Upper lobe of left lung (tissue), 6 donors: ENCODE data around the gene NSD2. TPM values are rescaled to one million over a fixed set of nuclear protein-coding genes. Genes with fewer than 3 reads are reported as not detected.

ENCODE experiments used
- ATAC-seq, 2 donors: fragments of 200-7000 bp; cut with Tn5 transposase; one replicate each; pipeline ENCODE4 v1.9.1; 2022; ENCODE audit warnings: mild to moderate bottlenecking in 2 of 2, moderate library complexity in 2 of 2; ENCODE audit not compliant: low FRiP score in 2 of 2
- DNase-seq, 2 donors: peaks; one replicate each; pipeline ENCODE4 v3.0.0-alpha.2; 2019 to 2020
- H3K27ac ChIP-seq, 4 donors: fragments of 200-600 bp; sonication (generic); one replicate each; pipeline ENCODE4 v1.5.1; 2016 to 2019
- H3K27me3 ChIP-seq, 4 donors: fragments of 200-600 bp; sonication (generic); one replicate each; pipeline ENCODE4 v1.5.1; 2017 to 2019
- H3K36me3 ChIP-seq, 4 donors: fragments of 200-600 bp; sonication (generic); one replicate each; pipeline ENCODE4 v1.5.1; 2016 to 2019
- H3K4me1 ChIP-seq, 4 donors: fragments of 200-600 bp; sonication (generic); one replicate each; pipeline ENCODE4 v1.5.1; 2018 to 2019
- H3K4me3 ChIP-seq, 4 donors: fragments of 200-600 bp; sonication (generic); one replicate each; pipeline ENCODE4 v1.5.1; 2017 to 2019; ENCODE audit warnings: mild to moderate bottlenecking in 2 of 4, moderate library complexity in 1 of 4
- H3K9me3 ChIP-seq, 4 donors: fragments of 200-600 bp; sonication (generic); one replicate each; pipeline ENCODE4 v1.5.1; 2018 to 2019
- CTCF ChIP-seq, 6 experiments: fragments of 450-650 bp in 4 of 6; fragments of 200-600 bp in 2 of 6; sonication (generic) in 2 of 6; IDR thresholded peaks; one replicate each; pipeline ENCODE4 v1.5.1; 2016 to 2019; ENCODE audit warnings: antibody characterized with exemption in 6 of 6
- EP300 ChIP-seq, 4 donors: sonication (generic); formaldehyde crosslinking; IDR thresholded peaks; one replicate each; pipeline ENCODE4 v1.5.1; 2017; ENCODE audit warnings: antibody characterized with exemption in 4 of 4, control low read depth in 2 of 4
- POLR2A ChIP-seq, 4 donors: fragments of 450-650 bp; IDR thresholded peaks; one replicate each; pipeline ENCODE4 v1.5.1; 2016 to 2017; ENCODE audit warnings: antibody characterized with exemption in 4 of 4, mild to moderate bottlenecking in 2 of 4
- POLR2AphosphoS5 ChIP-seq, 2 donors: sonication (generic); formaldehyde crosslinking; IDR thresholded peaks; one replicate each; pipeline ENCODE4 v1.5.1; 2017; ENCODE audit warnings: antibody characterized with exemption in 2 of 2
- WGBS, 2 donors: methylation state at CpG; one replicate each; pipeline ENCODE4 v1.1.5; 2017 to 2018; 5-methylcytosine and 5-hydroxymethylcytosine counted together
- total RNA-seq, 6 donors: library from RNA; depleted of rRNA in 4 of 6; stranded (reverse); fragments of >200 nt in 4 of 6; gene quantifications; one replicate each; pipeline versions ENCODE4 v1.1.0 to v1.2.1, GENCODE V29; 2016 to 2021
- donor health status: DM: no; HTN: no; CAD: no; lungs with moderate emphysema.
- donor health status: DM: no; HTN: yes; CAD: no; lungs with severe emphysema.

The NSD2 gene
- total RNA-seq, 6 donors from 2014 or later = 35.7 to 164 (median 53.1) TPM

- peaks cover 4 to 62% (median 37%) of the 10 kb centered on the region in 4 donors for H3K36me3 ChIP-seq
- no peaks in the 10 kb centered on the region for H3K27me3 ChIP-seq
These were observed 101.2 kb downstream of the NSD2 start for GRCh38 chr4:1972414-1972813.

GRCh38 chr4:1973218-1973617, 102.0 kb downstream of the NSD2 start:
- Histone ChIP-seq H3K4me3 (no peak overlapping the region), H3K9me3 (no peaks in the 10 kb centered on the region), H3K27ac (no peak overlapping the region), H3K27me3 (no peaks in the 10 kb centered on the region), H3K4me1 (peaks cover 0 to 19% (median 8%) of the 10 kb centered on the region in 4 donors), H3K36me3 (peaks cover 4 to 70% (median 41%) of the 10 kb centered on the region in 4 donors)
- WGBS, 2 donors = 95 to 96% methylated on average over 8 to 9 of the region's 12 CpGs
- TF ChIP-seq CTCF (IDR thresholded peaks at IDR 0.05) (no peak), POLR2AphosphoS5 (IDR thresholded peaks at IDR 0.05) (no peak), EP300 (IDR thresholded peaks at IDR 0.05) (no peak), POLR2A (IDR thresholded peaks at IDR 0.05) (no peak)
- DNase-seq (no peak), ATAC-seq (no peak)

More at GRCh38 chr4:1972414-1972813, 101.2 kb downstream of the NSD2 start:
- no peak overlapping the region for H3K4me3 ChIP-seq
- no peak for TF ChIP-seq POLR2AphosphoS5 (IDR thresholded peaks at IDR 0.05)
- TF ChIP-seq EP300 (IDR thresholded peaks at IDR 0.05) = no peak
- no peak for TF ChIP-seq POLR2A (IDR thresholded peaks at IDR 0.05)
- TF ChIP-seq CTCF (IDR thresholded peaks at IDR 0.05) = no peak
- peaks cover 0 to 19% (median 8%) of the 10 kb centered on the region in 4 donors for H3K4me1 ChIP-seq
- WGBS, 2 donors = 94 to 98% methylated on average over 8 to 10 of the region's 10 CpGs
- H3K9me3 ChIP-seq = no peaks in the 10 kb centered on the region
- ATAC-seq (no peak), DNase-seq (no peak)
- no peak overlapping the region for H3K27ac ChIP-seq

GRCh38 chr4:1973661-1974060, 102.5 kb downstream of the NSD2 start:
- WGBS, 2 donors = 94 to 96% methylated on average over 18 of the region's 18 CpGs
- H3K4me3 ChIP-seq = no peak overlapping the region
- H3K27me3 ChIP-seq = no peaks in the 10 kb centered on the region
- ATAC-seq (no peak), DNase-seq (no peak)
- no peaks in the 10 kb centered on the region for H3K9me3 ChIP-seq
- H3K4me1 ChIP-seq = peaks cover 0 to 19% (median 8%) of the 10 kb centered on the region in 4 donors
- TF ChIP-seq EP300 (IDR thresholded peaks at IDR 0.05) = no peak
- TF ChIP-seq POLR2AphosphoS5 (IDR thresholded peaks at IDR 0.05) = no peak
- no peak for TF ChIP-seq POLR2A (IDR thresholded peaks at IDR 0.05)
- TF ChIP-seq CTCF (IDR thresholded peaks at IDR 0.05) = no peak
- H3K36me3 ChIP-seq = peaks cover 4 to 74% (median 45%) of the 10 kb centered on the region in 4 donors
- H3K27ac ChIP-seq = no peak overlapping the region

- no peak for TF ChIP-seq POLR2A (IDR thresholded peaks at IDR 0.05)
- TF ChIP-seq EP300 (IDR thresholded peaks at IDR 0.05) = no peak
- no peak for TF ChIP-seq CTCF (IDR thresholded peaks at IDR 0.05)
- no peak for TF ChIP-seq POLR2AphosphoS5 (IDR thresholded peaks at IDR 0.05)
- ATAC-seq (no peak), DNase-seq (no peak)
- H3K36me3 ChIP-seq = peaks cover 4 to 79% (median 51%) of the 10 kb centered on the region in 4 donors
- 86 to 94% methylated on average over 8 of the region's 8 CpGs for WGBS, 2 donors
- no peaks in the 10 kb centered on the region for H3K27me3 ChIP-seq
- H3K9me3 ChIP-seq = no peaks in the 10 kb centered on the region
- peaks cover 0 to 19% (median 8%) of the 10 kb centered on the region in 4 donors for H3K4me1 ChIP-seq
- H3K27ac ChIP-seq = no peak overlapping the region
- H3K4me3 ChIP-seq = no peak overlapping the region
These were observed 103.6 kb downstream of the NSD2 start for GRCh38 chr4:1974840-1975239.

- Histone ChIP-seq H3K27ac (peak overlapping the region in 1 of 4 donors; percentile 5), H3K9me3 (no peaks in the 10 kb centered on the region), H3K27me3 (no peaks in the 10 kb centered on the region), H3K36me3 (peaks cover 4 to 82% (median 56%) of the 10 kb centered on the region in 4 donors), H3K4me1 (peaks cover 0 to 19% (median 8%) of the 10 kb centered on the region in 4 donors), H3K4me3 (no peak overlapping the region)
- 61 to 81% methylated on average over 14 of the region's 14 CpGs for WGBS, 2 donors
- no peak for TF ChIP-seq POLR2A (IDR thresholded peaks at IDR 0.05)
- no peak for TF ChIP-seq POLR2AphosphoS5 (IDR thresholded peaks at IDR 0.05)
- DNase-seq (peak in 1 of 2 donors; percentile 85), ATAC-seq (peak; percentile 21 to 75)
These were observed 104.2 kb downstream of the NSD2 start for GRCh38 chr4:1975391-1975801.
